GM10248 (cell line): ENCODE results near the gene ENTREP3.
"Not testable (repeated sequence)": the region's sequence is repeated elsewhere in the genome, so short reads cannot be mapped to it uniquely, and the experiment has no call there.

ENCODE experiments used
- CTCF ChIA-PET: fragments of 300-600 bp; sonication (Branson Sonifier 250); formaldehyde crosslinking; extraction: SDS; loops from one replicate; lab custom pipeline; 2021; ENCODE audit warnings: antibody characterized with exemption; lab: Yijun Ruan, JAX
- POLR2A ChIA-PET: fragments of 350-650 bp; sonication (Branson Sonifier 250); formaldehyde crosslinking; extraction: SDS; loops from one replicate; lab custom pipeline; 2020; ENCODE audit warnings: antibody characterized with exemption; lab: Yijun Ruan, JAX
- DNase-seq: peaks from one replicate; pipeline ENCODE4 v3.0.0; 2012; ENCODE audit errors: extremely low spot score
- CTCF ChIP-seq: IDR thresholded peaks from 2 replicates; pipeline ENCODE4 v1.5.1; 2012; ENCODE audit warnings: mild to moderate bottlenecking, low read depth; ENCODE audit errors: extremely low read depth, missing control alignments, control extremely low read depth

ENTREP3 gene

GRCh38 chr1:155297384-155297783 is 42.1 kb upstream of the ENTREP3 start:
- POLR2A ChIA-PET: no interaction called here
- DNase-seq: no peak
- CTCF ChIA-PET: interaction anchor here (0.7 to 2.2 kb wide), 4 partner anchors 11 to 47 kb away, joined by 3 to 7 read pairs (median 4); partner anchors contain the start of gene FDPS
- TF ChIP-seq CTCF: no peak

- no peak for TF ChIP-seq CTCF
- no peak for DNase-seq
- POLR2A ChIA-PET: no interaction called here
- CTCF ChIA-PET: interaction anchor here (1.3 kb wide), 1 partner anchor 25 kb away, joined by 3 read pairs; no protein-coding TSS in a partner anchor
Measured at GRCh38 chr1:155296661-155297060, 41.4 kb upstream of the ENTREP3 start.

- TF ChIP-seq CTCF: no peak
- CTCF ChIA-PET: no interaction called here
- POLR2A ChIA-PET: no interaction called here
- DNase-seq: no peak
Measured at GRCh38 chr1:155295942-155296267, 40.6 kb upstream of the ENTREP3 start.

- POLR2A ChIA-PET: interaction anchor here (0.6 kb wide), 1 partner anchor 739 kb away, joined by 5 read pairs; no protein-coding TSS in a partner anchor
- no peak for TF ChIP-seq CTCF
- CTCF ChIA-PET: no interaction called here
- no peak for DNase-seq
Measured at GRCh38 chr1:155295183-155295941, 40.1 kb upstream of the ENTREP3 start.

GRCh38 chr1:155294520-155295182 is 39.4 kb upstream of the ENTREP3 start:
- no peak for TF ChIP-seq CTCF
- POLR2A ChIA-PET: interaction anchor here (0.6 kb wide), 1 partner anchor 739 kb away, joined by 5 read pairs; no protein-coding TSS in a partner anchor
- CTCF ChIA-PET: no interaction called here
- no peak for DNase-seq

GRCh38 chr1:155293086-155293749 is 37.9 kb upstream of the ENTREP3 start:
- TF ChIP-seq CTCF: no peak
- CTCF ChIA-PET: interaction anchor here (0.7 to 4.0 kb wide), 6 partner anchors 12 to 43 kb away, joined by 3 to 16 read pairs (median 4); partner anchors contain the start of gene HCN3
- DNase-seq: no peak
- POLR2A ChIA-PET: no interaction called here

GRCh38 chr1:155291006-155291405 is 35.7 kb upstream of the ENTREP3 start:
- ChIA-PET POLR2A (interaction anchor here (0.6 kb wide), 1 partner anchor 604 kb away, joined by 3 read pairs; no protein-coding TSS in a partner anchor), CTCF (interaction anchor here (1.4 to 4.0 kb wide), 2 partner anchors 12 to 40 kb away, joined by 3 to 16 read pairs; no protein-coding TSS in a partner anchor)

More at GRCh38 chr1:155291006-155291405, 35.7 kb upstream of the ENTREP3 start:
- not testable (repeated sequence) for DNase-seq
